B cell (primary cell): Measurements from ENCODE around the gene FOXN3.

Experiments used
- EZH2 ChIP-seq: IDR thresholded peaks from 2 replicates; pipeline ENCODE4 v1.6.1; 2012; ENCODE audit warnings: borderline replicate concordance, low read depth, mild to moderate bottlenecking, moderate library complexity, low read length; ENCODE audit not compliant: insufficient read depth, poor library complexity, severe bottlenecking
- TF ChIP-seq, protein P1 (sequence below): fragments of 200-600 bp; IDR thresholded peaks from one replicate; pipeline ENCODE4 v1.8.0; 2022; ENCODE audit warnings: antibody characterized with exemption, mild to moderate bottlenecking

DNA sequence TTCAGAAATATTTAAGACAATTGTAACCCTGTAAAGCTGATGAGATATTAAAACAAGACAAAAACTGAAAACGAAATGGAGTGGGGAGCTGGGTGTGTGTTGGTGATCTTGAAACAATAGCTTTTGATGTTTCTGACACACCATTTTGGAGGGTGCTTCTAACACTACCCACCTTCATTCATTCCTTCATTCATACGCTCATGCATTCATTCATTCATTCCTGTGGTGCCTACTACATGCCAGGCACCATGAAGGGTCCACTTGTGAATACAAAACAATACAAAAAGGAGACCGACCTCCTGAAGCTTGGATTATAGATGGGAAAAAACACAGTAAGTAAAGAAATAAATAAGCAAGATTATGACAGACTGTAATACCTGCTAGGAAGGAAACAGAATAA lies 60.5 kb downstream of the FOXN3 start:
- TF ChIP-seq, protein P1, sequence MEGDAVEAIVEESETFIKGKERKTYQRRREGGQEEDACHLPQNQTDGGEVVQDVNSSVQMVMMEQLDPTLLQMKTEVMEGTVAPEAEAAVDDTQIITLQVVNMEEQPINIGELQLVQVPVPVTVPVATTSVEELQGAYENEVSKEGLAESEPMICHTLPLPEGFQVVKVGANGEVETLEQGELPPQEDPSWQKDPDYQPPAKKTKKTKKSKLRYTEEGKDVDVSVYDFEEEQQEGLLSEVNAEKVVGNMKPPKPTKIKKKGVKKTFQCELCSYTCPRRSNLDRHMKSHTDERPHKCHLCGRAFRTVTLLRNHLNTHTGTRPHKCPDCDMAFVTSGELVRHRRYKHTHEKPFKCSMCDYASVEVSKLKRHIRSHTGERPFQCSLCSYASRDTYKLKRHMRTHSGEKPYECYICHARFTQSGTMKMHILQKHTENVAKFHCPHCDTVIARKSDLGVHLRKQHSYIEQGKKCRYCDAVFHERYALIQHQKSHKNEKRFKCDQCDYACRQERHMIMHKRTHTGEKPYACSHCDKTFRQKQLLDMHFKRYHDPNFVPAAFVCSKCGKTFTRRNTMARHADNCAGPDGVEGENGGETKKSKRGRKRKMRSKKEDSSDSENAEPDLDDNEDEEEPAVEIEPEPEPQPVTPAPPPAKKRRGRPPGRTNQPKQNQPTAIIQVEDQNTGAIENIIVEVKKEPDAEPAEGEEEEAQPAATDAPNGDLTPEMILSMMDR, result no peak
- TF ChIP-seq EZH2, result no peak
